Small intestine (tissue), 7 donors: ENCODE measurements around the gene MISP. TPM values are rescaled to one million over a fixed set of nuclear protein-coding genes. Genes with fewer than 3 reads are reported as not detected.
"Not testable (repeated sequence)": the region's sequence is repeated elsewhere in the genome, so short reads cannot be mapped to it uniquely, and the experiment has no call there.

Experiments
- DNase-seq, 2 donors: peaks; one replicate each; pipeline versions ENCODE4 v3.0.0 to v3.0.0-alpha.2; 2013
- FAIRE-seq: peaks from 2 replicates; lab custom pipeline; 2012; peaks lifted over from hg19 to GRCh38; lab: Jason Lieb, UNC
- H3K27ac ChIP-seq, 3 donors: one replicate each; pipeline ENCODE4 v1.5.1; 2013; ENCODE audit warnings: low read length in 2 of 3, mild to moderate bottlenecking in 2 of 3, control low read depth in 1 of 3, inconsistent platforms in 1 of 3, low read depth in 1 of 3, moderate library complexity in 1 of 3
- H3K27me3 ChIP-seq, 3 donors: one replicate each; pipeline ENCODE4 v1.6.1; 2013; ENCODE audit warnings: low read length in 3 of 3, inconsistent platforms in 1 of 3; ENCODE audit not compliant: control insufficient read depth in 3 of 3, insufficient read depth in 3 of 3
- H3K36me3 ChIP-seq, 3 donors: one replicate each; pipeline ENCODE4 v1.6.1; 2013; ENCODE audit warnings: low read length in 3 of 3, inconsistent platforms in 1 of 3, low read depth in 1 of 3, mild to moderate bottlenecking in 1 of 3, moderate library complexity in 1 of 3; ENCODE audit not compliant: control insufficient read depth in 3 of 3, insufficient read depth in 2 of 3
- H3K4me1 ChIP-seq, 3 donors: one replicate each; pipeline ENCODE4 v1.6.1; 2013; ENCODE audit warnings: low read length in 2 of 3, inconsistent platforms in 1 of 3, low read depth in 1 of 3, mild to moderate bottlenecking in 1 of 3, moderate library complexity in 1 of 3; ENCODE audit not compliant: control insufficient read depth in 3 of 3, insufficient read depth in 2 of 3
- H3K4me3 ChIP-seq, 3 donors: one replicate each; pipeline ENCODE4 v1.5.1; 2013; ENCODE audit warnings: low read length in 3 of 3, control low read depth in 1 of 3, inconsistent platforms in 1 of 3, low read depth in 1 of 3, mild to moderate bottlenecking in 1 of 3, moderate library complexity in 1 of 3
- H3K9me3 ChIP-seq, 2 donors: one replicate each; pipeline ENCODE4 v1.6.1; 2013; ENCODE audit warnings: low read depth in 1 of 2, low read length in 1 of 2; ENCODE audit not compliant: control insufficient read depth in 2 of 2, insufficient read depth in 1 of 2
- WGBS, 3 donors: extraction: QIAGEN DNeasy Blood & Tissue Kit; methylation state at CpG; one replicate each; pipeline ENCODE4 v1.1.7; 2013; 5-methylcytosine and 5-hydroxymethylcytosine counted together
- polyA plus RNA-seq, 4 donors: library from polyadenylated mRNA; stranded (reverse) in 3 of 4; unstranded in 1 of 4; fragments of 200-250 nt in 3 of 4; fragments of 120-200 nt in 1 of 4; gene quantifications; one replicate each; pipeline versions ENCODE4 v1.2.1 to v1.2.3, GENCODE V29; 2013
- donor health status: healthy with polysubstance abuse.
- donor health status: control.
- donor health status: control.
- donor health status: Bipolar disorder and iron deficiency.
- donor health status: healthy.

The MISP gene
- polyA plus RNA-seq, 4 donors = 189 to 644 (median 383) TPM

DNA sequence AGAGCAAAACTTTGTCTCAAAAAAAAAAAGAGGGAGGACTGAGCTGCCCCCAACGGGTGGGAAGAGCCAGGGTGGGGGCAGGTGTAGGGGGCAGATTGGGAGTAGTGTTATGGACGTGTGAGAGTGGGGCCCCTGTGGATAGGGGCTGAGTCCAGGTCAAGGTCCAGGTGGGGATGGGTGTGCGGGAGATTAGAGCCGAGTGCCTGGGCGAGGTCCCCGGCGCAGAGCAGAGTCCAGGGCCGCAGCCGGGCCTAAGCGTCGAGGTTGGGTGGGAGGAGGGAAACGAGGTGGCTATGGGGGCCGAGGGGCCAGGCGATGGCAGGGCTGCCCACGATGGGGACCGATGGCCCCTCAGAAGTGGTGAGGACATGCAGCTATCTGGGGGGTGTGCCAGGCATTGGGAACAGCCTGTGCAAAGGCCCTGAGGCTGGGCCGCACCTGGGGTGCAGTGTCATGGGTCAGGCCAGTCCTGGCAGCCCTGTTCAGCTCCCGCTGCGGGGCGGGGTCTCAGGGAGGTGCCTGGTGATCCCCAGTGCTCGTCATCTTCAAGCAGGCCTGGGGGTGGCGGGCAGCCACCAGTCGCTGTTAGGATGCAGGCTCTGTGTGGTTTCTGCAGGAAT lies 12.3 kb upstream of the MISP start:
- DNase-seq (peak; percentile 96 to 98), FAIRE-seq (no peak)
- WGBS, 3 donors = 13 to 64% (median 33%) methylated on average over 20 to 23 of the region's 23 CpGs
- no peaks in the 10 kb centered on the region for H3K27me3 ChIP-seq
- H3K27ac ChIP-seq = peak overlapping the region; percentile 85 to 98 (median 95)
- H3K4me1 ChIP-seq = peaks cover 0 to 80% (median 0%) of the 10 kb centered on the region in 3 donors
- no peak overlapping the region for H3K4me3 ChIP-seq
- H3K9me3 ChIP-seq = peaks cover 0 to 11% of the 10 kb centered on the region in 2 donors
- H3K36me3 ChIP-seq = peaks cover 0 to 42% (median 0%) of the 10 kb centered on the region in 3 donors

DNA sequence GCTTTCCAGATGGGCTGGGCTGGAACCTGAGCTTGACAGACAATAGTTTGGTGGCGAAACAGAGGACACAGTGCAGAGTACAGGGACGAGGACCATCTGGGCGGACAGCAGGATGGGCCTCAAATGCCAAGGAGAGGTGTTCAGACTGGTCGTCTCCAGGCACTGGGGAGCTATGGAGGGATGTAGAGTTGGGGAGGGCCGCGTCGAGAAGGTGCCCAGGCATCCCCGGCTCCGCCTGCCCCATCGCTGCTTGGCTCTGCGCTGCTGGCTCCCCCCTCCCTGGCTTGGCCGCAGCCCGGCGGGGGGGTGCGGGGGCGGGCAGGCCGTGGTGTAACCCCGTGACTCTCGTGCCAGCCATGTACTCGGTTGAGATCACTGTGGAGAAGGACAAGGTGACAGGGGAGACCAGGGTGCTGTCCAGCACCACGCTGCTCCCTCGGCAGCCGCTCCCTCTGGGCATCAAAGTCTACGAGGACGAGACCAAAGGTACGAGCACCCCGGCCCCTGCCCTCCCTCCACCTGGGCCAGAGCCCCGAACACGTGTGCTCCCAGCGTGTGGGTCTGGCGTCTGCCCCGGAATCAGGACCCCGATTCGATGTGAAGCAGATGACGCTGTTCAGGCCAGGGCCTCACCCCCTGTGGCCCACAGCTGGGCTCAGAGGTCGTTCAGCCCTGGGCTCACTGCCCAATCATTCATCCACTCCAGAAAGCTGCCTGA lies 10.8 kb upstream of the MISP start:
- FAIRE-seq (no peak), DNase-seq (peak; percentile 59 to 86)
- Histone ChIP-seq H3K27me3 (no peaks in the 10 kb centered on the region), H3K27ac (peak overlapping the region; percentile 55 to 98 (median 85)), H3K4me1 (peaks cover 0 to 81% (median 0%) of the 10 kb centered on the region in 3 donors), H3K9me3 (peaks cover 0 to 17% of the 10 kb centered on the region in 2 donors), H3K4me3 (peak overlapping the region in 1 of 3 donors; percentile 28), H3K36me3 (peaks cover 0 to 30% (median 0%) of the 10 kb centered on the region in 3 donors)
- 27 to 71% (median 53%) methylated on average over 19 to 36 of the region's 36 CpGs for WGBS, 3 donors

DNA sequence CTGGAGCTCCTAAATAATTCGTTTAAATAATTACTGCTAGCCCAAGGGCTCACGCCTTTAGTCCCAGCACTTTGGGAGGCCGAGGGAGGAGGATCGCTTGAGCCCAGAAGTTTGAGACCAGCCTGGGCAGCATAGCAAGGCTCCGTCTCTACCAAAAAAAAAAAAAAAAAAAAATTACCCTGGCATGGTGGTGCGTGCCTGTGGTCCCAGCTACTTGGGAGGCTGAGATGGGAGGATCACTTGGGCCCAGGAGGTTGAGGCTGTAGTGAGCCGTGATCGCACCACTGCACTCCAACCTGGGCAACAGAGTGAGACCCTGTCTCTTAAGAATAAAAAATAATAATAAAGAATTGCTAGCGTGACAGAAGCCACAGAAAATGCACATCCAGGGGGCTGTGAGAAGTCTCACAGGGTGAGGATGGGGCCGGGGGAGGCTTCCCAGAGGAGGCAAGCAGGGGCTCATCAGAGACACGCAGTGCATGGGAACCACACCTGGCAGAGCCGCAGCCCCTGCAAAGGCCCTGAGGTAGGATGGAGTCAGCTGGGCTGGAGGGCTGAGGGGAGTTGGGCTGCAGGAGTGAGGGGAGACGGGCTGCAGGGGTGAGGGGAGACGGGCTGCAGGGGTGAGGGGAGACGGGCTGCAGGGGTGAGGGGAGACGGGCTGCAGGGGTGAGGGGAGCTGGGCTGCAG lies 10.0 kb upstream of the MISP start:
- Histone ChIP-seq H3K9me3 (peaks cover 0 to 20% of the 10 kb centered on the region in 2 donors), H3K4me1 (peaks cover 0 to 78% (median 0%) of the 10 kb centered on the region in 3 donors), H3K36me3 (peaks cover 0 to 30% (median 0%) of the 10 kb centered on the region in 3 donors), H3K27ac (peak overlapping the region; percentile 55 to 98 (median 88)), H3K4me3 (peak overlapping the region in 1 of 3 donors; percentile 28)
- WGBS, 3 donors = 72 to 81% (median 73%) methylated on average over 13 to 16 of the region's 16 CpGs
- not testable (repeated sequence) for FAIRE-seq, H3K27me3 ChIP-seq, DNase-seq

DNA sequence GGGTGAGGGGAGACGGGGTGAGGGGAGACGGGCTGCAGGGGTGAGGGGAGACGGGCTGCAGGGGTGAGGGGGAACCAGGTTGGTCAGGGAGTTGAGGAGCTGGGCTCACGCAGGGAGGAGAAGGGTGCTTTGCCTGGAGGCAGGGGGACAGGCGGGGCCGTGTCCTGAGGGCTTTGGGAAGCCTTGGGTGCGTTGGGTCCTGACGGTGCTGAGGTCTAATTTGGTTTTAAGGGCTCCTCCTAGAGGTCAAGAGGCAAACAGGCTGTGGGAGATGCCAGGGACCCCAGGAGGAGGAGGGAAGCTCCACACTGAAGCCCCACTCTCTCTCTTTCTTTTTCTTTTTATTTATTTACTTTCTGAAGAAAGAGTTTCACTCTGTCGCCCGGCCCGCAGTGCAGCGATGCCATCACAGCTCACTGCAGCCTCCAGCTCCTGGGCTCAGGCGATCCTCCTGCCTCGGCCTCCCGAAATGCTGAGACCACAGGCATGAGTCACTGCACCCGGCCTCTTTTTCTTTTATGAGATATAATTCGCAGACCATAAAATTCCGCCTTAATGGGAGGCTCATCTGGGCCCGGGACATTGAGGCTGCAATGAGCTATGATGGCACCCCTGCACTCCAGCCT lies 9.3 kb upstream of the MISP start:
- Histone ChIP-seq H3K4me3 (no peak overlapping the region), H3K27me3 (no peaks in the 10 kb centered on the region), H3K4me1 (peaks cover 0 to 72% (median 0%) of the 10 kb centered on the region in 3 donors), H3K27ac (peak overlapping the region in 2 of 3 donors; percentile 88 to 98), H3K9me3 (peaks cover 0 to 26% of the 10 kb centered on the region in 2 donors), H3K36me3 (peaks cover 0 to 27% (median 0%) of the 10 kb centered on the region in 3 donors)
- DNase-seq (no peak), FAIRE-seq (no peak)
- 46 to 66% (median 47%) methylated on average over 12 to 18 of the region's 19 CpGs for WGBS, 3 donors

DNA sequence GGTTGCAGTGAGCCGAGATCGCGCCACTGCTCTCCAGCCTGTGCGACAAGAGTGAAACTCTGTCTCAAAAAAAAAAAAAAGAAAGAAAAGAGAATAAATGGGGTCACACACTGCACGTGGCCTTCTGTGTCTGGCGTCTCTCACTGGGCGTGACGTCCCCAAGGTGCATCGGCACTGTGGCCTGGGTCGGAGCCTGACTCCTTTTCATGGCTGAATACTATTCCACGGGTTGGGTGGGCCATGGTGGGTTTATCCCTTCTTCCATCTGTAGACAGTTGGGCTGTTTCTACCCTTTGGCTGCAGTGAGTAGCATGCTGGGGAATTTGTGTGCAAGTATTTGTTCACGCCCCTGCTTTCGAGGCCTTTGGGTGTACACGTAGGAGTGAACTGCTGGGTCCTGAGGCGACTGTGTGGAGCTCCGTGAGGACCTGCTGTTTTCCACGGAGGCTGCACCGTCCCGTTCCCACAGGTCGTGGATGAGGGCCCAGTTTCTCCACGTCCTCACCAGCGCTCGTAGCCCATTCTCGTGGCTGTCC lies 8.3 kb upstream of the MISP start:
- Histone ChIP-seq H3K27me3 (no peaks in the 10 kb centered on the region), H3K27ac (peak overlapping the region; percentile 85 to 98 (median 88)), H3K9me3 (peaks cover 0 to 35% of the 10 kb centered on the region in 2 donors), H3K36me3 (peaks cover 0 to 33% (median 0%) of the 10 kb centered on the region in 3 donors), H3K4me3 (no peak overlapping the region), H3K4me1 (peaks cover 0 to 69% (median 3%) of the 10 kb centered on the region in 3 donors)
- FAIRE-seq = no peak
- WGBS, 3 donors = 62 to 83% (median 75%) methylated on average over 24 of the region's 24 CpGs
- DNase-seq = no peak

DNA sequence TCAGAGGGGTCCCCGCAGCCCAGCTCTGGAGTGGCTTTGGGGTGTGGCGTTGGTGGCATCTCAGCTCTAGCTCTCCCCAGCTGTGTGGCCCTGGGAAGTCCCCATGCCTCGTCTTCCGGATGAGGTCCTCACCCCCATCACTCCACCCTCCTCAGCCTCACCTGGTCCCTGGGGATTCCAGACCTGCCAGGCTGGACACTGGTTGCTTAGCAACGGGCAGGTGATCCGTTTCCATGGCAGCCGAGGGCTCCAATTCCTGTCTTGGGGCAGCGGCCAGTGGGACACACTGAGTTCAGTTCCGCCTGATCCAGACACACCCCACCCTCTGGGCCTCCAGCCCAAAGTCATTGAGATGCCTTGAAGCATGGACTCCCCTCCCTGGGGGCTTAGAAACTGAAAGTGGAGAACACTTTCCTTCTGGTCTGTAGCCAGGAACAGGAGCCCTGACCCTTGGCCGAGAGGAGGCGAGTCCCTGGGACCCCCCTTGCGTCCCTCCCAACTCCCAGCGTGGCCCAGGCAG lies 7.7 kb upstream of the MISP start:
- FAIRE-seq (no peak), DNase-seq (peak; percentile 92 to 96)
- H3K4me3 ChIP-seq = no peak overlapping the region
- H3K9me3 ChIP-seq = peaks cover 0 to 41% of the 10 kb centered on the region in 2 donors
- peak overlapping the region; percentile 85 to 88 (median 85) for H3K27ac ChIP-seq
- peaks cover 0 to 37% (median 0%) of the 10 kb centered on the region in 3 donors for H3K36me3 ChIP-seq
- 16 to 39% (median 20%) methylated on average over 13 of the region's 13 CpGs for WGBS, 3 donors
- H3K4me1 ChIP-seq = peaks cover 0 to 70% (median 3%) of the 10 kb centered on the region in 3 donors
- no peaks in the 10 kb centered on the region for H3K27me3 ChIP-seq

DNA sequence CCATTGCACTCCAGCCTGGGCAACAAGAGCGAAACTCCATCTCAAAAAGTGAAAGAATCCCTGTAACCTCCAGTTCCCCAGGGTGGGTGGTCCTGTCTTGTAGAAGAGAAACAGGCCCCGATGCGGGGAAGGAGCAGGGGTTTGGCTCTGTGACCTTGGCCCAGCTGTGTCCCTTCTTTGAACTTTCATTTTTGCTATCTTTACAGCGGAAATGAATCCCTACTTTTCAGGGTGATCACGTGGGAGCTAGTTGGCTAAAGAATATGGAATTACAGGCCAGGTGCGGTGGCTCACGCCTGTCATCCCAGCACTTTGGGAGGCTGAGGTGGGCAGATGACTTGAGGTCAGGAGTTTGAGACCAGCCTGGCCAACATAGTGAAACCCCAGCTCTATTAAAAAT lies 5.8 kb upstream of the MISP start:
- peaks cover 0 to 35% (median 0%) of the 10 kb centered on the region in 3 donors for H3K36me3 ChIP-seq
- H3K27me3 ChIP-seq, H3K4me3 ChIP-seq, FAIRE-seq: not testable (repeated sequence)
- H3K27ac ChIP-seq = peak overlapping the region; percentile 46 to 73 (median 66)
- DNase-seq = peak; percentile 66 to 78
- H3K9me3 ChIP-seq = peaks cover 0 to 34% of the 10 kb centered on the region in 2 donors
- H3K4me1 ChIP-seq = peaks cover 0 to 53% (median 3%) of the 10 kb centered on the region in 3 donors
- WGBS, 3 donors = 21 to 37% (median 35%) methylated on average over 7 of the region's 7 CpGs
